ENCODE results near the gene CCDC149.

DNA sequence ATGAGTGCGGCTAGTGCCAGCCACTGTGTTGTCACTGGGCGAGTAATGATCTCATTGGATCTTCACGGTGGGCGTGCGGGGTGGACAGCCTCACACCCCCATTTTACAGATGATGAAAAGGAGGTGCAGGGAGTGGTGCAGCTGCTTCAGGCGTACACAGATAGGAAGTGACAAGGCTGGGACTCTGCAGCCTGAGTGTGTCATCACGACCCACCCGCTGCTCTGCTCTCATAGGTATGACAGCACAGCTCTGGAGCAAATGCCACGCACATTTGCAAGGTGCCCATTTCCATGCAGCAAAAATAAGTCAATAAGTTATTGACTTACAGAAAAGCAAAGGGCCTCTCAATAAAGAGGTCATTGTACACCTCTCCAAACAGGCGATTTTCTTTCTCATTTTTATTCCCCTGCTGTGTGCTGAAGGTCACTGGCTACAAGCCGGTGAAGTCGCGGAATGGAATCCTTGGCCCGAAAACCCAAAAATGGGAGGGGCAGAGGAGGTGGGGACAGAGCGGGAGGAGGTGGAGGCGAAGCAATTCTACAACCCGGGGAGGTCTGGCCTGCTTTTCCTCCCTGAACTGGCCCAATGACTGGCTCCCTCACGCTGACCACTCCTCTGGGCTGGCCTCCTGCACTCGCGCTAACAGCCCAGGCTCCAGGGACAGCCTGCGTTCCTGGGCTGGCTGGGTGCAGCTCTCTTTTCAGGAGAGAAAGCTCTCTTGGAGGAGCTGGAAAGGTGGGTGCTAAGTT is 117.8 kb downstream of the CCDC149 start, which contains the start of gene SOD3:
- TF ChIP-seq, protein P1, sequence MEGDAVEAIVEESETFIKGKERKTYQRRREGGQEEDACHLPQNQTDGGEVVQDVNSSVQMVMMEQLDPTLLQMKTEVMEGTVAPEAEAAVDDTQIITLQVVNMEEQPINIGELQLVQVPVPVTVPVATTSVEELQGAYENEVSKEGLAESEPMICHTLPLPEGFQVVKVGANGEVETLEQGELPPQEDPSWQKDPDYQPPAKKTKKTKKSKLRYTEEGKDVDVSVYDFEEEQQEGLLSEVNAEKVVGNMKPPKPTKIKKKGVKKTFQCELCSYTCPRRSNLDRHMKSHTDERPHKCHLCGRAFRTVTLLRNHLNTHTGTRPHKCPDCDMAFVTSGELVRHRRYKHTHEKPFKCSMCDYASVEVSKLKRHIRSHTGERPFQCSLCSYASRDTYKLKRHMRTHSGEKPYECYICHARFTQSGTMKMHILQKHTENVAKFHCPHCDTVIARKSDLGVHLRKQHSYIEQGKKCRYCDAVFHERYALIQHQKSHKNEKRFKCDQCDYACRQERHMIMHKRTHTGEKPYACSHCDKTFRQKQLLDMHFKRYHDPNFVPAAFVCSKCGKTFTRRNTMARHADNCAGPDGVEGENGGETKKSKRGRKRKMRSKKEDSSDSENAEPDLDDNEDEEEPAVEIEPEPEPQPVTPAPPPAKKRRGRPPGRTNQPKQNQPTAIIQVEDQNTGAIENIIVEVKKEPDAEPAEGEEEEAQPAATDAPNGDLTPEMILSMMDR (conservative IDR thresholded peaks at IDR 0.05), result no peak
- no peak for TF ChIP-seq ZFX (IDR thresholded peaks at IDR 0.05)
